Ishikawa (cell line): Measurements from ENCODE around the gene CCKAR.

ENCODE experiments used
- EP300 ChIP-seq: IDR thresholded peaks from 2 replicates; pipeline ENCODE4 v1.6.1; 2012; ENCODE audit warnings: borderline replicate concordance
- TCF12 ChIP-seq: IDR thresholded peaks from 2 replicates; pipeline ENCODE4 v1.6.1; 2012; ENCODE audit warnings: low read depth
- USF1 ChIP-seq: IDR thresholded peaks from 2 replicates; pipeline ENCODE4 v1.6.1; 2012
- YY1 ChIP-seq: IDR thresholded peaks from 2 replicates; pipeline ENCODE4 v1.6.1; 2012; ENCODE audit warnings: low read depth
- ZBTB7A ChIP-seq: IDR thresholded peaks from 2 replicates; pipeline ENCODE4 v1.6.1; 2012; ENCODE audit warnings: low read depth

- TF ChIP-seq ZBTB7A (no peak), EP300 (no peak), YY1 (no peak), USF1 (no peak), TCF12 (no peak)
These were observed 25.7 kb downstream of the CCKAR start for GRCh38 chr4:26464420-26465095.
